Lower leg skin (tissue), 4 donors: Measurements from ENCODE around the gene SPRTN. TPM values are rescaled to one million over a fixed set of nuclear protein-coding genes. Genes with fewer than 3 reads are reported as not detected.

ENCODE experiments used
- DNase-seq, 2 donors: peaks; one replicate each; pipeline ENCODE4 v3.0.0-alpha.2; 2019; ENCODE audit warnings: low spot score in 2 of 2
- H3K4me3 ChIP-seq: fragments of 200-600 bp; sonication (generic); 2 replicates; pipeline ENCODE4 v1.5.1; 2017; ENCODE audit warnings: mild to moderate bottlenecking, low read depth; ENCODE audit not compliant: poor library complexity, severe bottlenecking
- POLR2A ChIP-seq, 2 donors: fragments of 450-650 bp; IDR thresholded peaks; one replicate each; pipeline ENCODE4 v1.6.1; 2016 to 2017; ENCODE audit warnings: antibody characterized with exemption in 2 of 2, mild to moderate bottlenecking in 1 of 2, moderate library complexity in 1 of 2
- WGBS, 2 donors: methylation state at CpG; one replicate each; pipeline ENCODE4 v1.1.5; 2018; 5-methylcytosine and 5-hydroxymethylcytosine counted together
- intact Hi-C: fragments of 100-400 bp; cut with DNase I; formaldehyde crosslinking; loops from one replicate; pipeline ENCODE4 v1.15.0; 2023; ENCODE audit warnings: low total_unique reads
- total RNA-seq, 4 donors: library from RNA; depleted of rRNA; stranded (reverse); fragments of >200 nt; gene quantifications; one replicate each; pipeline ENCODE4 v1.1.0, GENCODE V29; 2016
- TF ChIP-seq, protein P1 (sequence below), 3 donors: fragments of 450-650 bp; IDR thresholded peaks; one replicate each; pipeline ENCODE4 v1.5.1; 2016; ENCODE audit warnings: antibody characterized with exemption in 3 of 3, mild to moderate bottlenecking in 3 of 3, moderate library complexity in 2 of 3

Gene SPRTN
- total RNA-seq, 4 donors from 2014 or later = 13.1 to 31.3 (median 20.0) TPM

DNA sequence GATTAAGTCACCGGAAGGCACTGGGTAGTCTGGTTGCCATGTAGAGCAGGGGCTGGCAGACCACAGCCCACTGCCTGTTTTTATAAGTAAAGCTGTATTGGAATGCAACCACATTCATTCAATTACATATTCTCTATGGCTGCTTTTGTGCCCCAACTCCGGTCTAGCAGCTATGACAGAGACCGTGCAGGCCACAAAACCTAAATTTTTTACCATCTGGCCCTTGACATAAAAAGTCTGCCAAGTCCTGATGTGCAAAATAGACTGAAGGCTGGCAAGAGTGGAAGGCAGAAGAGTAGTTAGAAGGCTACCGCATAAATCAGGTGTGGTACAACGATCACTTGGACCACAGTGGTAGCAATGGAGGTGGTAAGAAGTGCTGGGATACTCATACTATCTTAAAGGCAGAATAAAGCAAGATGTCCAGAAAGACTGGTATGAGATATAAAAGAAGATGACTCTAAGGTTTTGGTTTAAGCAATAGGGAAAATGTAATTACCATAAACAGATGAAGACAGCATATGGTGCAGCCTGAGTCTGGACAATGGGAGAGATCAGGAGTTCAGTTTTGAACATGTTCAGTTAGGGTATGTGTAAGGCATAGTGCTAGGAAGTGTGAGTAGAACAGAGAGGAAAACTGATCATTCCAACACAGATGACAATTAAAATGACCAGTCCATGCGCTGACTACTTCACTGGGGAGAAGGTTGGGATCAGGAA, 46.8 kb downstream of the SPRTN start:
- TF ChIP-seq POLR2A (IDR thresholded peaks at IDR 0.05) = no peak
- no peak for DNase-seq
- no peak overlapping the region for H3K4me3 ChIP-seq
- WGBS, 2 donors = 91 to 94% methylated on average over 6 of the region's 6 CpGs
- intact Hi-C loops = no loop called here

DNA sequence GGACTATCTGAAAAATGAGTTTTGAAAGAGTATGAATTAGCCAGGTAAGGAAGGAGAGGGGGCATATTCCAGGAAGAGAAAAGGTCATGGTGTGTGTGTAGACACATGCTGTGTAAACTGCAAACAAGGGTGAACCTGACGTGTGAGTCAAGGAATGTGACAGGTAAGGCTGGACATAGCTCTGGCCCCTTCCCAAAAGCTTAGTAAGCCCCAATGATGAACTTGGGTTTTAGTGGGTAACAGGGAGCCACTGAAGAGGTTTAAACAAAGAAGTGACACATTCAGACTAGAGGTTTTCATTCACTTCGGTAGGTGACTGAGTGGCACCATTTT, 47.3 kb downstream of the SPRTN start:
- intact Hi-C loops = no loop called here
- DNase-seq = no peak
- WGBS, 2 donors = 82 to 85% methylated on average over 2 of the region's 2 CpGs
- TF ChIP-seq, protein P1, sequence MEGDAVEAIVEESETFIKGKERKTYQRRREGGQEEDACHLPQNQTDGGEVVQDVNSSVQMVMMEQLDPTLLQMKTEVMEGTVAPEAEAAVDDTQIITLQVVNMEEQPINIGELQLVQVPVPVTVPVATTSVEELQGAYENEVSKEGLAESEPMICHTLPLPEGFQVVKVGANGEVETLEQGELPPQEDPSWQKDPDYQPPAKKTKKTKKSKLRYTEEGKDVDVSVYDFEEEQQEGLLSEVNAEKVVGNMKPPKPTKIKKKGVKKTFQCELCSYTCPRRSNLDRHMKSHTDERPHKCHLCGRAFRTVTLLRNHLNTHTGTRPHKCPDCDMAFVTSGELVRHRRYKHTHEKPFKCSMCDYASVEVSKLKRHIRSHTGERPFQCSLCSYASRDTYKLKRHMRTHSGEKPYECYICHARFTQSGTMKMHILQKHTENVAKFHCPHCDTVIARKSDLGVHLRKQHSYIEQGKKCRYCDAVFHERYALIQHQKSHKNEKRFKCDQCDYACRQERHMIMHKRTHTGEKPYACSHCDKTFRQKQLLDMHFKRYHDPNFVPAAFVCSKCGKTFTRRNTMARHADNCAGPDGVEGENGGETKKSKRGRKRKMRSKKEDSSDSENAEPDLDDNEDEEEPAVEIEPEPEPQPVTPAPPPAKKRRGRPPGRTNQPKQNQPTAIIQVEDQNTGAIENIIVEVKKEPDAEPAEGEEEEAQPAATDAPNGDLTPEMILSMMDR (IDR thresholded peaks at IDR 0.05) = no peak
- no peak for TF ChIP-seq POLR2A (IDR thresholded peaks at IDR 0.05)
- no peak overlapping the region for H3K4me3 ChIP-seq

DNA sequence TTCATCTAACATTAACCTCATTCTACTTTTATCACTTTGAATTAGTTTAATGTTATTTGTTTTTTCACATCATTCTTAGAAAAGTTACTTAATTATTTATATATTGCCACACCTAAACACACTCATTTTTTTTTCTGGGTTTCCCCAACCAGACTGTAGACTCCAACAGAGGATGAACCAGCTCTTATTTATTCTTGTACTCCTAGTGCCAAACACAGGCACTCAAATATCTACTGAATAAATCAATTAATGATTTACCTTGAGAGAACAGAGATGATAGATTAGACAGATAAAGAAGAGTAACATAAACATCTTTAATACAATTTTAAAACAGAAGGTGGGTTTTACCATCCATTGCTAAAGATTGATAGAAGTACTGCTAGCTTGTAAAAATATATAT, 48.4 kb downstream of the SPRTN start:
- no peak overlapping the region for H3K4me3 ChIP-seq
- intact Hi-C loops = no loop called here
- TF ChIP-seq POLR2A (IDR thresholded peaks at IDR 0.05) = no peak
- TF ChIP-seq, protein P1 (IDR thresholded peaks at IDR 0.05) = no peak
- DNase-seq = no peak

DNA sequence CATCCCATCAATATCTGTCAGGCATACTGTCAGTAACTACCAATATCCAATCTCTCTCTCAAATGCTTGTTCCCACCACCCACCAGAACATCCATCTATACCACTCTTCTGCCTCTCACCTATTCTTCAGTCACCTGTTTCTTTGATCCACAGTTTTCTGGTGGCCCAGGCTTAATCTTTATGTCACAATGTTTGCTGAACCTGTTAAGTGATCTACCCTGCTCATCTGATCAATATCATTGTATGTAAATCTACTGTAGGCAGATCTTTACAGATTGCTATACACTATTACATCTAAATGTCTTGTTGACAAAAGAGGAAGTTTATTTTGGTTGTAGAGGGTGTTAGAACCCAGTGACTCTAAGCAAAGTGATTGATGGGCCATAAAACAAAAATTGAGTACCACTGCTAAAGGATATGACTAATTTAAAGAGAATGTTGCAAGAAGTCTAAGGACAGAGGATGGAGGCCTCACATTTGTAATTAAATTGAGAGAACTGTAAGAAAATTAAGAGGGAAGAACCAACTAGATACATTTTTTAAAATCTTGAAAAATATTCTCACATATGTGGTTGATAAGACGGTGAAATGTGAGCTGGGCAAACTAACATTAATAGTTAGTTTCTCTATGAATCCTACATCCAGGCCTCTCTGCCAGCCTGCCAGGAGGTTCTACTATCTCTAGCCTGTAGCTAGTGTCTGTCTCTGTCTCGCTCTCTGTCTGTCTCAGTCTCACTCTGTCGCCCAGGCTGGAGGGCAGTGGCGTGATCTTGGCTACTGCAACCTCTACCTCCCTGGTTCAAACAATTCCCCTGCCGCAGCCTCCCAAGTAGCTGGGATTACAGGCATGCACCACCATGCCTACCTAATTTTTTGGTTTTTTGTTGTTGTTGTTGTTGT, 49.9 kb downstream of the SPRTN start:
- no peak for TF ChIP-seq POLR2A (IDR thresholded peaks at IDR 0.05)
- TF ChIP-seq, protein P1 (IDR thresholded peaks at IDR 0.05) = no peak
- DNase-seq = no peak
- H3K4me3 ChIP-seq = no peak overlapping the region
- intact Hi-C loops = no loop called here
- WGBS, 2 donors = 90 to 97% methylated on average over 5 of the region's 5 CpGs

DNA sequence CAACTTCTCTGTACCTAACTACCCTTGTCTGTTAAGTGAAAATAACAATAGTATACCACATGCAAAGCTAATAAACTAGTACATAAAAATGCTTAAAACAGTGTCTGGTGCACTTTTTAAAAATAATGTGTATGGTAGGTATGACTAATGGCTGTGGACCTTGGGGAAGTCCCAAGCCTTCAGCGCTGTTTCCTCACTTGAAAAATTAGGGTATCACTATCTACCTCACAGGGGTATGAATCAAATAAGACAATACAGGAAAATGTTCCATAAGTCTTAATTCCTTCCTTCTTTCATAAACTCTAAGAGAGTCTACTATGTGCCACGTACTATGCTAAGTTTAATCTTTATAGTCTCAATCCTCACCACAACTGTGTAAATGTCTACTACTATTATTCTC, 52.0 kb downstream of the SPRTN start:
- DNase-seq = no peak
- H3K4me3 ChIP-seq = no peak overlapping the region
- intact Hi-C loops = no loop called here
- TF ChIP-seq, protein P1 (IDR thresholded peaks at IDR 0.05) = no peak
- TF ChIP-seq POLR2A (IDR thresholded peaks at IDR 0.05) = no peak
- WGBS, 2 donors = 74 to 76% methylated on average over 2 of the region's 2 CpGs

DNA sequence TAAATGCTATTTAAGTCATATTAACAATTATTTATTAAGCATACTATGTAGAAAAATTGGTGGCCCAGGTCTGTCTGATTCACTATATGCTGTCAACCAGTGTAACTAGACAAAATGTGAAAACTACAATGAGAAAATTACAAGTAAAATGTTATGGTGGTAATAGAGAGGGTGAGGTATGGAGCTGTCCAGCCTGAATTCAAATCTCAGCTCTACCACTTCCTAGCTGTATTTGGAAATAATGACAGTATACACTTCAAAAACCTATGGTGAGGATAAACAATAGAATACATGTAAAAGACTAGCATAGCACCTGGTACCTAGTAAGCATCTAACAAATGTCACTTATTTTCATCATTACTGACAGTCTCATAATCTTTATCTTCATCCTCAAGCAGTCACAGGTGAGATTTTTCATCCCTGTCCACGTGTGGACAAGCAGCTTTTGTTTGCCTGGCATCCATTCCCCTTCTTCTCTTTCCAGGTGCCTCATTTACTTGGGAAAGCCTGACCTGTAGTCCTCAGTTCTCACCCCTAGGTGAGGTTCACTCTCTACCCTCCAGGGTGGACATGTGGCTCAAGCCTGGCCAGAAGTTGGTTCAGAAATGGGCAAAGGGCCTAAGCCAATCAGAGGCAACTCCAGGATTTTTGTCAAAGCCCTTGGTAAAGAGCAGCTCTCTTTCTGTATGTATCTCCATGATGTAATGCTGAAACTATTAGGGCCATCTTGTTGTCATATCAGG, 54.5 kb downstream of the SPRTN start:
- intact Hi-C loops = no loop called here
- DNase-seq = no peak
- WGBS, 2 donors = 45 to 71% methylated on average over 1 of the region's 1 CpG
- H3K4me3 ChIP-seq = no peak overlapping the region
- no peak for TF ChIP-seq POLR2A (IDR thresholded peaks at IDR 0.05)
- TF ChIP-seq, protein P1 (IDR thresholded peaks at IDR 0.05) = no peak
